Cardiac septum (tissue), 1 donor: ENCODE measurements around the gene UHRF2. TPM values are rescaled to one million over a fixed set of nuclear protein-coding genes. Genes with fewer than 3 reads are reported as not detected.
"Not testable (repeated sequence)": the region's sequence is repeated elsewhere in the genome, so short reads cannot be mapped to it uniquely, and the experiment has no call there.

Experiments
- DNase-seq: peaks from one replicate; pipeline ENCODE4 v3.0.0-alpha.2; 2020; ENCODE audit warnings: low spot score
- intact Hi-C: fragments of 100-400 bp; cut with DNase I; formaldehyde crosslinking; loops from one replicate; pipeline ENCODE4 v1.14.0; 2022
- long read RNA-seq: library from polyadenylated mRNA; unstranded; transcript quantifications from one replicate; pipeline ENCODE4 v2.0.0, GENCODE V29; 2021
- total RNA-seq: library from RNA; stranded (reverse); fragmentation: NEBNext Ultra II Directional; extraction: Animal tissue kit (Norgen Biotek cat#: 25700); gene quantifications from one replicate; pipeline ENCODE4 v1.2.1, GENCODE V29; 2021
- donor health status: DM: no; HTN: no; CAD: no.

Gene UHRF2
- 14.3 TPM for total RNA-seq
- long read RNA-seq, partial matches to known transcripts, result 2 of 4 reads
- long read RNA-seq, other reads (novel, unspliced or antisense), result 0 of 4 reads

GRCh38 chr9:6412487-6413364, at the start of gene UHRF2:
Gene UHRF2, plus strand, starts transcription at chr9:6413199. Its CDS starts 292 bp downstream, at chr9:6413491.
- DNase-seq, result peak; percentile 99

GRCh38 chr9:6367128-6367890, 45.7 kb upstream of the UHRF2 start:
- intact Hi-C loops, result no loop called here
- DNase-seq, result no peak

More at GRCh38 chr9:6412487-6413364, at the start of gene UHRF2:
- intact Hi-C loops, result loop anchor here (5.0 to 10.0 kb wide), 3 partner anchors 52 to 270 kb away; no protein-coding TSS in a partner anchor

GRCh38 chr9:6368831-6369230, 44.2 kb upstream of the UHRF2 start:
- intact Hi-C loops, result no loop called here
- no peak for DNase-seq

- DNase-seq, intact Hi-C loops: not testable (repeated sequence)
These were observed 31.5 kb upstream of the UHRF2 start for GRCh38 chr9:6381477-6382012.

- DNase-seq, result no peak
- intact Hi-C loops, result no loop called here
These were observed 30.3 kb upstream of the UHRF2 start for GRCh38 chr9:6382681-6383080.

GRCh38 chr9:6383551-6384225, 29.3 kb upstream of the UHRF2 start:
- DNase-seq, result no peak
- intact Hi-C loops, result no loop called here

- intact Hi-C loops, result no loop called here
- DNase-seq, result no peak
These were observed 28.3 kb upstream of the UHRF2 start for GRCh38 chr9:6384732-6385131.

- no peak for DNase-seq
- intact Hi-C loops, result no loop called here
These were observed 13.9 kb upstream of the UHRF2 start for GRCh38 chr9:6399071-6399470.

- no peak for DNase-seq
These were observed 7.6 kb upstream of the UHRF2 start for GRCh38 chr9:6405371-6405770.

GRCh38 chr9:6407778-6408177, 5.2 kb upstream of the UHRF2 start:
- DNase-seq, result no peak
- intact Hi-C loops, result no loop called here

More at GRCh38 chr9:6405371-6405770, 7.6 kb upstream of the UHRF2 start:
- intact Hi-C loops, result no loop called here

GRCh38 chr9:6408320-6408719, 4.7 kb upstream of the UHRF2 start:
- intact Hi-C loops, result no loop called here
- DNase-seq, result no peak

- DNase-seq, result no peak
- intact Hi-C loops, result loop anchor here (5.0 to 10.0 kb wide), 3 partner anchors 55 to 272 kb away; no protein-coding TSS in a partner anchor
These were observed 3.2 kb upstream of the UHRF2 start for GRCh38 chr9:6409811-6410210.

GRCh38 chr9:6410633-6411032, 2.4 kb upstream of the UHRF2 start:
- DNase-seq, result no peak
- intact Hi-C loops, result loop anchor here (5.0 to 10.0 kb wide), 3 partner anchors 54 to 272 kb away; no protein-coding TSS in a partner anchor

- intact Hi-C loops, result loop anchor here (5.0 to 10.0 kb wide), 3 partner anchors 51 to 269 kb away; no protein-coding TSS in a partner anchor
- peak; percentile 80 for DNase-seq
These were observed 607 bp downstream of the UHRF2 start for GRCh38 chr9:6413365-6414246.

- no peak for DNase-seq
- intact Hi-C loops, result loop anchor here (5.0 to 10.0 kb wide), 3 partner anchors 51 to 268 kb away; no protein-coding TSS in a partner anchor
These were observed 1.2 kb downstream of the UHRF2 start for GRCh38 chr9:6414247-6414641.

GRCh38 chr9:6415266-6415665, 2.3 kb downstream of the UHRF2 start:
- no peak for DNase-seq
- intact Hi-C loops, result loop anchor here (10.0 kb wide), 1 partner anchor 50 kb away; no protein-coding TSS in a partner anchor

GRCh38 chr9:6417186-6417585, 4.2 kb downstream of the UHRF2 start:
- intact Hi-C loops, result loop anchor here (10.0 kb wide), 1 partner anchor 48 kb away; no protein-coding TSS in a partner anchor
- DNase-seq, result no peak

GRCh38 chr9:6418764-6419163, 5.8 kb downstream of the UHRF2 start:
- intact Hi-C loops, result loop anchor here (10.0 kb wide), 1 partner anchor 46 kb away; no protein-coding TSS in a partner anchor
- DNase-seq, result no peak
